IPS-20b (cell line): ENCODE data around the gene CUEDC1.
"Not testable (repeated sequence)": the region's sequence is repeated elsewhere in the genome, so short reads cannot be mapped to it uniquely, and the experiment has no call there.

Source experiments
- H3K27ac ChIP-seq: one replicate; pipeline ENCODE4 v1.5.1; 2013; ENCODE audit warnings: low read length
- H3K27me3 ChIP-seq: 2 replicates; pipeline ENCODE4 v1.6.1; 2013; ENCODE audit warnings: mild to moderate bottlenecking, low read length, inconsistent platforms; ENCODE audit not compliant: insufficient read depth
- H3K36me3 ChIP-seq: 2 replicates; pipeline ENCODE4 v1.6.1; 2013; ENCODE audit warnings: low read depth, mild to moderate bottlenecking, inconsistent platforms, low read length, moderate library complexity; ENCODE audit not compliant: insufficient read depth
- H3K4me1 ChIP-seq: 2 replicates; pipeline ENCODE4 v1.6.1; 2013; ENCODE audit warnings: mild to moderate bottlenecking, control low read depth, inconsistent platforms, low read length, moderate library complexity; ENCODE audit not compliant: insufficient read depth
- H3K4me3 ChIP-seq: 2 replicates; pipeline ENCODE4 v1.5.1; 2013; ENCODE audit warnings: mild to moderate bottlenecking, low read length, inconsistent platforms
- H3K9ac ChIP-seq: 2 replicates; pipeline ENCODE4 v1.6.1; 2013; ENCODE audit warnings: low read depth, mild to moderate bottlenecking, inconsistent platforms, low read length, moderate library complexity
- H3K9me3 ChIP-seq: 2 replicates; pipeline ENCODE4 v1.6.1; 2013; ENCODE audit warnings: mild to moderate bottlenecking, low read depth, low read length, inconsistent platforms; ENCODE audit not compliant: insufficient read depth

Gene CUEDC1

GRCh38 chr17:57927048-57927723 lies 28.0 kb downstream of the CUEDC1 start:
- Histone ChIP-seq H3K36me3 (no peaks in the 10 kb centered on the region), H3K9ac (no peak overlapping the region), H3K4me3 (peak overlapping the region; percentile 28; the same call in 1 of the 2 replicates), H3K4me1 (peaks cover 11% of the 10 kb centered on the region), H3K9me3 (no peaks in the 10 kb centered on the region), H3K27me3 (peaks cover 6% of the 10 kb centered on the region), H3K27ac (no peak overlapping the region)

DNA sequence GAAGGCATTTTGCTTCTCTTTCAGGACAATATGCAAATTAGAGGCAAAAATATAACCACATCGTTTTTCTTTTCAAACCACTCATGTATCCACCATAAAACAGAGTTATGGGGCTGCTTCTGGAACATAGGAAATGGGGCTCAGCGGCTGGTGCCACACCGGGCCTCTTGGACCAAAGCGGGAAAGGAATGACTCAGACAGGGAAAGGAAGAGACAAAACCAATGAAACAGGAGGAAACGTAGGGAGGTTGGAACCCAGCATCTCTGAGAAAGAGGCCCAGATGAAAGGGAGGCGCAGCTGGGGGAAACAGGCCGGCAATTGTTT lies 28.5 kb downstream of the CUEDC1 start:
- Histone ChIP-seq H3K4me1 (peaks cover 11% of the 10 kb centered on the region), H3K9ac (no peak overlapping the region), H3K36me3 (no peaks in the 10 kb centered on the region), H3K9me3 (no peaks in the 10 kb centered on the region), H3K27ac (no peak overlapping the region), H3K4me3 (no peak overlapping the region), H3K27me3 (peaks cover 6% of the 10 kb centered on the region)

GRCh38 chr17:57925361-57925990 lies 29.7 kb downstream of the CUEDC1 start:
- H3K4me1 ChIP-seq, result peaks cover 8% of the 10 kb centered on the region
- no peak overlapping the region for H3K27ac ChIP-seq

GRCh38 chr17:57924677-57925076 lies 30.5 kb downstream of the CUEDC1 start:
- no peak overlapping the region for H3K4me3 ChIP-seq
- peaks cover 6% of the 10 kb centered on the region for H3K27me3 ChIP-seq
- peaks cover 8% of the 10 kb centered on the region for H3K4me1 ChIP-seq
- no peaks in the 10 kb centered on the region for H3K36me3 ChIP-seq
- no peaks in the 10 kb centered on the region for H3K9me3 ChIP-seq
- H3K27ac ChIP-seq, result no peak overlapping the region
- no peak overlapping the region for H3K9ac ChIP-seq

More at GRCh38 chr17:57925361-57925990, 29.7 kb downstream of the CUEDC1 start:
- no peaks in the 10 kb centered on the region for H3K36me3 ChIP-seq
- H3K9ac ChIP-seq, result no peak overlapping the region
- H3K9me3 ChIP-seq, result no peaks in the 10 kb centered on the region
- H3K4me3 ChIP-seq, result no peak overlapping the region
- peaks cover 6% of the 10 kb centered on the region for H3K27me3 ChIP-seq

GRCh38 chr17:57923182-57923872 lies 31.9 kb downstream of the CUEDC1 start:
- no peak overlapping the region for H3K9ac ChIP-seq
- H3K27ac ChIP-seq, result no peak overlapping the region
- H3K36me3 ChIP-seq, result no peaks in the 10 kb centered on the region
- peaks cover 9% of the 10 kb centered on the region for H3K4me1 ChIP-seq
- no peak overlapping the region for H3K4me3 ChIP-seq
- H3K9me3 ChIP-seq, result no peaks in the 10 kb centered on the region
- peaks cover 6% of the 10 kb centered on the region; the same call in 1 of the 2 replicates for H3K27me3 ChIP-seq

GRCh38 chr17:57922745-57923144 lies 32.5 kb downstream of the CUEDC1 start:
- not testable (repeated sequence) for H3K9ac ChIP-seq, H3K9me3 ChIP-seq, H3K36me3 ChIP-seq, H3K4me3 ChIP-seq, H3K27ac ChIP-seq, H3K27me3 ChIP-seq
- H3K4me1 ChIP-seq, result peaks cover 12% of the 10 kb centered on the region

DNA sequence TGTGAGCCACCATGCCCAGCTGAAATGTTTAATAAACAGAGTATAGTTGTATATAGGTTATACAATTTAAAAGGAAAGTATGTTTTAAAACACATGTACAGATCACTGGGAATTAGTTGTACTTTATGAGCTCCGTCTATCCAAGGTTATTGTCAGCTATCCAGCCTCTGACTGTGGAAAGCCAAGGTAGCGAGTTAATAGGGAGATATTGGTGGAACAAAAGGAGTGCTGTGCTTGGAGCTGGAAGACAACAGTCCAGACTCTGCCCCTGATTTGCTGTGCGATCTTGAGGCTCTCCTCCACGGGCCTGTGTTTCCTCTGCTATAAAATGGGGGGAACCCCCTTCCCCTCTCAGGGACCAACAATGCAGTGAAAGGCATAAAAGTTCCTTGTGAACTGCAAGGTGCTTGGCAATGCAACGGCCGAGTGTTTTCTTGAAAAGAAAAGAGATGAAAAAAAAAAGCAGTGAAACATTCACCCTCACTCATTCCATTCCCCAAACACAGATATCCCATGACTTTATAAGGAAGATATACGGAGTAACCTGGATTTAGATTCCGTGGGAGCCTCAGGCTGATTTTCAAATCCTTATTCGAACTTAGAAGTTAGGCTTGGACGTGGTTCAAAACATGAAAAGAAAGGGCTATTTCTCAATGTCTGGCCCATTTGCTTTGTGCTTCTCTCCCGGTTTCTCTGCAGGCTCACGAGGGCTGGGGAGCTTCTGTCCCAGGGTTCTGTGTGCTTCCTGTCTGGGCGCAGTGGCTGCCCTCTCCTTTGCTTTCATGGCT lies 34.1 kb downstream of the CUEDC1 start:
- Histone ChIP-seq H3K9me3 (no peaks in the 10 kb centered on the region), H3K27ac (no peak overlapping the region), H3K27me3 (0 out of 2 replicates have a peak, but pooled peaks cover 3% of the 10 kb centered on the region), H3K9ac (no peak overlapping the region), H3K36me3 (no peaks in the 10 kb centered on the region), H3K4me1 (peaks cover 15% of the 10 kb centered on the region; the same call in 1 of the 2 replicates), H3K4me3 (no peak overlapping the region)

GRCh38 chr17:57919918-57920317 lies 35.3 kb downstream of the CUEDC1 start:
- Histone ChIP-seq H3K27ac (no peak overlapping the region), H3K4me3 (no peak overlapping the region), H3K9ac (no peak overlapping the region), H3K36me3 (no peaks in the 10 kb centered on the region), H3K9me3 (no peaks in the 10 kb centered on the region), H3K27me3 (no peaks in the 10 kb centered on the region), H3K4me1 (peaks cover 25% of the 10 kb centered on the region)

- Histone ChIP-seq H3K4me3 (no peak overlapping the region), H3K36me3 (no peaks in the 10 kb centered on the region), H3K9me3 (no peaks in the 10 kb centered on the region), H3K27me3 (no peaks in the 10 kb centered on the region), H3K27ac (no peak overlapping the region), H3K9ac (no peak overlapping the region), H3K4me1 (peaks cover 38% of the 10 kb centered on the region)
Observed at GRCh38 chr17:57918017-57918895, 37.0 kb downstream of the CUEDC1 start.

- Histone ChIP-seq H3K4me3 (no peak overlapping the region), H3K36me3 (no peaks in the 10 kb centered on the region), H3K9me3 (no peaks in the 10 kb centered on the region), H3K27ac (no peak overlapping the region), H3K9ac (no peak overlapping the region), H3K4me1 (peaks cover 42% of the 10 kb centered on the region), H3K27me3 (no peaks in the 10 kb centered on the region)
Observed at GRCh38 chr17:57916925-57917858, 38.0 kb downstream of the CUEDC1 start.
